Lower lobe of right lung (tissue), 2 donors: ENCODE results near the gene SMTNL2. TPM values are rescaled to one million over a fixed set of nuclear protein-coding genes. Genes with fewer than 3 reads are reported as not detected.
A peak's percentile ranks its signal among the peaks of the same experiment; 100 is the strongest.

Source experiments
- ATAC-seq, 2 donors: fragments of 200-7000 bp; cut with Tn5 transposase; one replicate each; pipeline ENCODE4 v1.9.1; 2020 to 2022; ENCODE audit warnings: mild to moderate bottlenecking in 2 of 2, moderate library complexity in 2 of 2
- DNase-seq: peaks from one replicate; pipeline ENCODE4 v3.0.0-alpha.2; 2020
- H3K27ac ChIP-seq: fragments of 200-600 bp; one replicate; pipeline ENCODE4 v1.8.0; 2022
- H3K27me3 ChIP-seq: fragments of 200-600 bp; one replicate; pipeline ENCODE4 v1.8.0; 2022; ENCODE audit warnings: low read depth
- H3K36me3 ChIP-seq: fragments of 200-600 bp; one replicate; pipeline ENCODE4 v1.8.0; 2022; ENCODE audit warnings: mild to moderate bottlenecking
- H3K4me1 ChIP-seq: fragments of 200-600 bp; one replicate; pipeline ENCODE4 v1.8.0; 2022
- H3K4me3 ChIP-seq: fragments of 200-600 bp; one replicate; pipeline ENCODE4 v1.8.0; 2022; ENCODE audit warnings: mild to moderate bottlenecking
- H3K9me3 ChIP-seq: fragments of 200-600 bp; one replicate; pipeline ENCODE4 v1.8.0; 2022
- intact Hi-C: fragments of 100-400 bp; cut with DNase I; formaldehyde crosslinking; loops from one replicate; pipeline ENCODE4 v1.11.0; 2022
- total RNA-seq: library from RNA; stranded (reverse); fragmentation: NEBNext Ultra II Directional; extraction: Animal tissue kit (Norgen Biotek cat#: 25700); gene quantifications from one replicate; pipeline ENCODE4 v1.2.1, GENCODE V29; 2021
- TF ChIP-seq, protein P1 (sequence below): fragments of 200-600 bp; IDR thresholded peaks from one replicate; pipeline ENCODE4 v1.8.0; 2022; ENCODE audit warnings: antibody characterized with exemption, mild to moderate bottlenecking
- donor health status: DM: no; HTN: yes; CAD: no; lungs with severe emphysema.

The SMTNL2 gene
- total RNA-seq, 1 donor from 2014 or later, result 6.4 TPM

DNA sequence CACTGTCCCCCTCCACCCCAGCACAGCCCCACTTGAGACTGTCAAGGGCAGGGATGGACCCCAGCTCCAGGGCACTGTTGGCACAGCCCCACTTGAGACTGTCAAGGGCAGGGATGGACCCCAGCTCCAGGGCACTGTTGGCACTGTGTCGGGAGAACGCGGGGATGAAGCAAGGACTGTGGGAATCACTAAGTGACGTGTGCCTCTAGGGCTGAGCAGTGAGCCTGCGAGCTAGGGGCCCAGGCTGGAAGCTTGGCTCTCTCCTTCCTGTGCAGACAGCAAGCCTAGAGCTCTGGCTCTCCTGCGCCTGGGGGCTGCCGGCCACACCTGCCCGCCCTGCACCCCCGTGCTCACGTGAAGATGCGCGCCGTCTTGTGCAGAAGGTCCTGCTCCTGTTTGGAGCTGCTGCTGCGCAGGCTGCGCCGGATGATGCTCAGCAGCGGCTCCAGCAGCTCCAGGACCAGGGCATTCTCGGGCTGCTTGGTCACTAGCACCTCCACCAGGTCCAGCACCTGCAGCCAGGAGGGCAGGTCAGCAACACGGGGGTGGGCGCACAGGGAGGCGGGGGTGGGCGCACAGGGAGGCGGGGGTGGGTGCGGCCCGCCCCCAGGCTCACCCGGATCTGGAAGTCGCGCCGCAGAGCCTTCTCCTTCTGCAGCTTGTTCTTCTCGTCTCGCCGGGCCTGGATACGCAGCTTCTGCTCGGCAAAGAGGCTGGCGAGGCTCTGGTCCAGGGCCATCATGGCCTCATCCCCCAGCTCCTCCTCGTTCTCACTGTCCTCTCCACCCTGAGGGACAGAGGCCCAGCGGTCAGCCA, 40.0 kb upstream of the SMTNL2 start:
- TF ChIP-seq, protein P1, sequence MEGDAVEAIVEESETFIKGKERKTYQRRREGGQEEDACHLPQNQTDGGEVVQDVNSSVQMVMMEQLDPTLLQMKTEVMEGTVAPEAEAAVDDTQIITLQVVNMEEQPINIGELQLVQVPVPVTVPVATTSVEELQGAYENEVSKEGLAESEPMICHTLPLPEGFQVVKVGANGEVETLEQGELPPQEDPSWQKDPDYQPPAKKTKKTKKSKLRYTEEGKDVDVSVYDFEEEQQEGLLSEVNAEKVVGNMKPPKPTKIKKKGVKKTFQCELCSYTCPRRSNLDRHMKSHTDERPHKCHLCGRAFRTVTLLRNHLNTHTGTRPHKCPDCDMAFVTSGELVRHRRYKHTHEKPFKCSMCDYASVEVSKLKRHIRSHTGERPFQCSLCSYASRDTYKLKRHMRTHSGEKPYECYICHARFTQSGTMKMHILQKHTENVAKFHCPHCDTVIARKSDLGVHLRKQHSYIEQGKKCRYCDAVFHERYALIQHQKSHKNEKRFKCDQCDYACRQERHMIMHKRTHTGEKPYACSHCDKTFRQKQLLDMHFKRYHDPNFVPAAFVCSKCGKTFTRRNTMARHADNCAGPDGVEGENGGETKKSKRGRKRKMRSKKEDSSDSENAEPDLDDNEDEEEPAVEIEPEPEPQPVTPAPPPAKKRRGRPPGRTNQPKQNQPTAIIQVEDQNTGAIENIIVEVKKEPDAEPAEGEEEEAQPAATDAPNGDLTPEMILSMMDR, result no peak
- Histone ChIP-seq H3K36me3 (peaks cover 95% of the 10 kb centered on the region), H3K27ac (no peak overlapping the region), H3K4me1 (peaks cover 17% of the 10 kb centered on the region), H3K27me3 (no peaks in the 10 kb centered on the region), H3K4me3 (no peak overlapping the region), H3K9me3 (no peaks in the 10 kb centered on the region)
- no peak for ATAC-seq
- intact Hi-C loops, result no loop called here
- DNase-seq, result peak; percentile 38

DNA sequence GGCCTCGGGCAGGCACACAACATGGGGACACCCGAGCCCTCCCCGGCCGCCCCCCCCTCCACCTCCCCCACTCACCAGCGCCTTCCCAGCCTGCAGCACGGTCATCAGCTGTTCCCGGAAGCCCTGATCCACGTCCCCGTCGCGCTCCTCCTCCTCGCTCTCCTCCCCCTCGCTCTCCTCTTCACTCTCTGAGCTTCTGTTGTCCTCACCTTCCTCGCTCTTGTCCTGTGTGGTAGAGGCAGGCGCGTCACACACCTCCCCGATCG, 39.4 kb upstream of the SMTNL2 start:
- Histone ChIP-seq H3K4me1 (peaks cover 17% of the 10 kb centered on the region), H3K27ac (no peak overlapping the region), H3K27me3 (no peaks in the 10 kb centered on the region), H3K36me3 (peaks cover 95% of the 10 kb centered on the region), H3K9me3 (no peaks in the 10 kb centered on the region), H3K4me3 (no peak overlapping the region)
- TF ChIP-seq, protein P1, result no peak
- DNase-seq (no peak), ATAC-seq (no peak)
- intact Hi-C loops, result no loop called here

DNA sequence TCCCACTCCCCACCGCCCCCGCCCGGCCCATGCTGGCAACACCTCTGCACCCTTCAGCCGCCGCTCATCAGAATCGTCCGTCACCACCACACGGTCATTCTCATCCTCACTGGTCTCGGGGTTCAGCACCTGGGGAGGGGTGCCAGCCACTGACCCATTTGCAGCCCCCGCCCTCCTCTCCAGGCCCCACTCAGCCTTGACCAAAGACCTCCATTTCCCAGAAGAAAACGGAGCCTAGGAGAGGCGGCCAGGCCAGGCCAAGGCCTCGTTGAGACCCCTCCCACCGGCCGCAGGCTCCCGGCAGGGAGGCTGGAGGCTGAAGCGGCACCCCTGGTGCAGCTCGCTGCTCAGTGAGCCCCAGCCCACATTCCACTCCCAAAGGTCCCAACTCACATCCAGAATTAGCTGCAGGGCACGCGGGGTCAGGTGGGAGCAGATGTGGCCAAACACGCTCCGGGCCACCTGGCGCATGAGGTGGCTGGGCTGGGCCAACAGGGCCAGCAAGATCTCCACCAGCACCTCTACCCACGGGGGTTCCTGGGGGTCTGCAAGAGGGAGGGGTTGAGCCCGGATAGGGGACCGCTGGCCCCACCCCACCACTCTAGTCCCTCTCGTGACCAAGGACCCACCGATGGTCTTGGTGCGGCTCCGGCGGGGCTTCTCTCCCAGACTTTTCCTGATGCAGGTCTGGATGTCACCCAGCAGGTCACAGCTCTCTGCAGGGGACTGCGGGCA, 38.9 kb upstream of the SMTNL2 start:
- Histone ChIP-seq H3K27me3 (no peaks in the 10 kb centered on the region), H3K27ac (no peak overlapping the region), H3K4me1 (peaks cover 15% of the 10 kb centered on the region), H3K9me3 (no peaks in the 10 kb centered on the region), H3K36me3 (peaks cover 95% of the 10 kb centered on the region), H3K4me3 (no peak overlapping the region)
- intact Hi-C loops, result no loop called here
- TF ChIP-seq, protein P1, result no peak
- ATAC-seq (no peak), DNase-seq (no peak)

DNA sequence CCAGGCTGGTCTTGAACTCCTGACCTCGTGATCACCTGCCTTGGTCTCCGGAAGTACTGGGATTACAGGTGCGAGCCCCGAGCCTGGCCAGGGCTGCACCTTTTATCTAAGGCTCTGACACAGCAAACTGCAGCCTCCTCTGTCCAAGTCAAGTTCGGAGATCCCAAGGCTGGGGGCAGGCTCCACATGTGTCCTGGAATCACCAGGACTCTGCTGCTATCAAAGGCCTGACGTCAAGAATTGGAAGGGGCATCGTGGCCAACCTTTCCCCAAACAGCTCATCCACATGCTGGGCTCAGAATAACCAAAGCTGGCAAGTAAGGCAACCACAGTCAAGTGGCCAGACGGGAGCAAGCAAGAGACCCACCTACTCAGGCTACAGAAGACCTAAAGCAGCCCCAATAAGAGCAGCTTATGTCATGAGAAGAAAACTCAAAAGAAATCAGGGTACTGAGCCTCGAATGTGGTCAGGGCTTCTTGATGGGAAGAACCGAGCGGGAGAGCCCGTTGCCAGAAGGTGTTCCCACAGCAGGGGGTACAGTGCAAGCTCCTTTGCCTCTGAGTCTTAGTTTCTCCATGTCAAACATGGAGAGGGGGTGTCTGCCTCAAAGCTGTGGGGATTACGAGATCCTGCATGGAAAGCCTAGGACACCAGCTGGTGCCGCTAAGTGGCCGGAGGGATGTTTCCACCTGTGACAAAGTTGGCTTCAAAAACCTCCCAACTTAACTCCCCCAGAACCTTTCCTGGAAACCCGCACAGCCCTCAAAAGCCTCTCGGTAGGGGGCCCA, 37.0 kb upstream of the SMTNL2 start:
- intact Hi-C loops, result no loop called here
- no peaks in the 10 kb centered on the region for H3K27me3 ChIP-seq
- ATAC-seq, result no peak
- DNase-seq, result no peak
- H3K27ac ChIP-seq, result no peak overlapping the region
- no peaks in the 10 kb centered on the region for H3K4me1 ChIP-seq
- no peaks in the 10 kb centered on the region for H3K9me3 ChIP-seq
- H3K36me3 ChIP-seq, result peaks cover 95% of the 10 kb centered on the region
- no peak overlapping the region for H3K4me3 ChIP-seq
- TF ChIP-seq, protein P1, result no peak

DNA sequence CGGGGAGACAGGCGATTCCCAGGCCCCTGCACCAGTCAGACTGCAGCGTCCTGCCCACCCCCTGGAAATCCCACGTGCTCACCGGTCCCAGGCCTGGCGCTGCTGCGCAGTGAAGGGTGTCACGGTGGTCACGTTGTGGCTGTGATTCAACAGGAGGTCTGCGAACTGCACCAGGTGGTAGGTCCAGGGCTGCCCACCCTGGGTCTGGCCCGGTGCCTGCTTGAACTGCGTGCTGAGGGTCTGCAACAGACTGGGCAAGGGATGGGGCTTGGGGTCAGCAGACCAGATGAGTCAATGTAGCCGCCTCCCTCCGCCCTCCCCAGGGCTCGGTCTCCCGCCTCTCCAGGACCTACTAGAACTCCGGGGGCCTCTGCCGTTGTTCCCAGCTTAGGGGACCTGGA, 36.3 kb upstream of the SMTNL2 start:
- H3K9me3 ChIP-seq, result no peaks in the 10 kb centered on the region
- H3K27ac ChIP-seq, result no peak overlapping the region
- DNase-seq (no peak), ATAC-seq (no peak)
- H3K4me3 ChIP-seq, result no peak overlapping the region
- TF ChIP-seq, protein P1, result no peak
- H3K27me3 ChIP-seq, result no peaks in the 10 kb centered on the region
- intact Hi-C loops, result no loop called here
- no peaks in the 10 kb centered on the region for H3K4me1 ChIP-seq
- H3K36me3 ChIP-seq, result peaks cover 95% of the 10 kb centered on the region
